Colonic mucosa (tissue), 4 donors: ENCODE data around the gene EPHX1. TPM values are rescaled to one million over a fixed set of nuclear protein-coding genes. Genes with fewer than 3 reads are reported as not detected.
"Not testable (repeated sequence)": the region's sequence is repeated elsewhere in the genome, so short reads cannot be mapped to it uniquely, and the experiment has no call there.

Experiments used
- DNase-seq: peaks from one replicate; pipeline ENCODE4 v3.0.0-alpha.2; 2020
- H3K27ac ChIP-seq: fragments of 200-600 bp; one replicate; pipeline ENCODE4 v1.8.0; 2021
- H3K27me3 ChIP-seq: fragments of 200-600 bp; one replicate; pipeline ENCODE4 v1.8.0; 2021
- H3K36me3 ChIP-seq: fragments of 200-600 bp; one replicate; pipeline ENCODE4 v1.8.0; 2021
- H3K4me1 ChIP-seq: fragments of 200-600 bp; one replicate; pipeline ENCODE4 v1.8.0; 2021; ENCODE audit warnings: mild to moderate bottlenecking
- H3K4me3 ChIP-seq: fragments of 200-600 bp; one replicate; pipeline ENCODE4 v1.8.0; 2021
- H3K9ac ChIP-seq, 2 donors: one replicate each; pipeline ENCODE4 v1.7.0; 2013; ENCODE audit warnings: control low read depth in 2 of 2, low read depth in 2 of 2, low read length in 2 of 2
- H3K9me3 ChIP-seq: fragments of 200-600 bp; one replicate; pipeline ENCODE4 v1.8.0; 2021
- CTCF ChIP-seq: fragments of 200-600 bp; IDR thresholded peaks from one replicate; pipeline ENCODE4 v1.8.0; 2022; ENCODE audit warnings: antibody characterized with exemption, mild to moderate bottlenecking
- intact Hi-C: fragments of 100-400 bp; cut with DNase I; formaldehyde crosslinking; loops from one replicate; pipeline ENCODE4 v1.14.1; 2022
- total RNA-seq, 2 donors: library from RNA; stranded (reverse); fragmentation: NEBNext Ultra II Directional in 1 of 2; extraction: Animal tissue kit (Norgen Biotek cat#: 25700) in 1 of 2; gene quantifications; one replicate each; pipeline ENCODE4 v1.2.1, GENCODE V29; 2021
- donor health status: healthy.
- donor health status: DM: no; HTN: no; CAD: no.
- donor health status: DM: no; HTN: no; CAD: no.

The EPHX1 gene
- total RNA-seq, 2 donors from 2014 or later = 58.0 to 61.9 TPM

DNA sequence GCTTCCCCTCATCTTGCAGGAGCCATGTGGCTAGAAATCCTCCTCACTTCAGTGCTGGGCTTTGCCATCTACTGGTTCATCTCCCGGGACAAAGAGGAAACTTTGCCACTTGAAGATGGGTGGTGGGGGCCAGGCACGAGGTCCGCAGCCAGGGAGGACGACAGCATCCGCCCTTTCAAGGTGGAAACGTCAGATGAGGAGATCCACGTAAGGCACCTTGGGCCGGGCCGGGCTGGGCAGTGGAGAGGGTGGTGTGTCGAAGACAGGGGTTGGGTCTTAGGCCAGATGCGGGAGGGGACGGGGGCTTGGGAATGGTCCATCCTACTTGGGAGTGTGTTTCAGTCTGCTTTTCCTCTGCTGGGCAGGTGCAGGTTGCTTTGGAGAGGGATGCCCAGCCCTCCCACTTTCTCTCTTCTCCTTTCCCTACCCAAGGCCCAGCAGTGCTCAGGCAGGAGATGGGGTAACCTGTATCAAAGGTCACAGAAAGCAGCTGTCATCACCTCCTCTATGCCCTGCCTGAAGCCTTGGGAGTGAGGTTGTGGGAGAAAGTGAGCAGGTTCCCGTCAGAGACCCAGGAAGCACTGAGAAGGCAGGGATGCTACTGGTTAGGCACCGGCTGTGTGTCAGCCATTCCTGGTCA is 18.9 kb downstream of the EPHX1 start:
- no peak overlapping the region for H3K4me3 ChIP-seq
- H3K36me3 ChIP-seq = no peaks in the 10 kb centered on the region
- H3K9ac ChIP-seq = no peak overlapping the region
- H3K4me1 ChIP-seq = no peaks in the 10 kb centered on the region
- TF ChIP-seq CTCF = no peak
- no peak for DNase-seq
- no peaks in the 10 kb centered on the region for H3K27me3 ChIP-seq
- H3K27ac ChIP-seq = no peak overlapping the region
- intact Hi-C loops = no loop called here
- H3K9me3 ChIP-seq = no peaks in the 10 kb centered on the region

- Histone ChIP-seq H3K9me3 (no peaks in the 10 kb centered on the region), H3K9ac (no peak overlapping the region), H3K4me1 (no peaks in the 10 kb centered on the region), H3K4me3 (no peak overlapping the region), H3K27ac (no peak overlapping the region), H3K36me3 (no peaks in the 10 kb centered on the region), H3K27me3 (no peaks in the 10 kb centered on the region)
- no peak for TF ChIP-seq CTCF
- intact Hi-C loops = no loop called here
- DNase-seq = no peak
Observed at GRCh38 chr1:225830841-225831240, 20.9 kb downstream of the EPHX1 start.

- Histone ChIP-seq H3K27me3 (no peaks in the 10 kb centered on the region), H3K4me1 (no peaks in the 10 kb centered on the region), H3K9ac (no peak overlapping the region), H3K27ac (no peak overlapping the region), H3K36me3 (no peaks in the 10 kb centered on the region), H3K4me3 (no peak overlapping the region), H3K9me3 (no peaks in the 10 kb centered on the region)
- DNase-seq = no peak
- TF ChIP-seq CTCF = no peak
- intact Hi-C loops = no loop called here
Observed at GRCh38 chr1:225834417-225835329, 24.7 kb downstream of the EPHX1 start.

GRCh38 chr1:225835856-225836255 is 25.9 kb downstream of the EPHX1 start:
- no peak for TF ChIP-seq CTCF
- DNase-seq = no peak
- Histone ChIP-seq H3K4me3 (no peak overlapping the region), H3K9ac (no peak overlapping the region), H3K27me3 (no peaks in the 10 kb centered on the region), H3K4me1 (no peaks in the 10 kb centered on the region), H3K36me3 (no peaks in the 10 kb centered on the region), H3K27ac (no peak overlapping the region), H3K9me3 (no peaks in the 10 kb centered on the region)
- intact Hi-C loops = no loop called here

- H3K9ac ChIP-seq, H3K27me3 ChIP-seq, H3K36me3 ChIP-seq, DNase-seq, H3K4me1 ChIP-seq, intact Hi-C loops, H3K27ac ChIP-seq, H3K4me3 ChIP-seq, H3K9me3 ChIP-seq: not testable (repeated sequence)
Observed at GRCh38 chr1:225836296-225836695, 26.4 kb downstream of the EPHX1 start.

DNA sequence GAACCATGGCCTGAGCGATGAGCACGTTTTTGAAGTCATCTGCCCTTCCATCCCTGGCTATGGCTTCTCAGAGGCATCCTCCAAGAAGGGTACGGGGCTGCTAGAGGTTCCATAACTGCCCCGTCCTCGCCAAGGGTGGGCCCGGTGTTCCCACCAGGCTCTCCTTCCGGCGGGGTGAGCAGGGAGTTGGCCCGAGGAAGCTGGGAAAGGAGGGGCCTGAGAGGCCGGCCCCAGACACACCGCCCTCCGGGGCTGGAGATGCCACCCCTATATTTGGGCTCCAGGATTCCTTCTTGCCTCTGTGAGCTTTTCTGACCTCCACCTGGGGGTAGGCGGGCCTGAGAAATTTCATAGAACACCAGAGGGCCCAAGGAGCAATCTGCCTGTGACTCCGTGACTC is 28.9 kb downstream of the EPHX1 start:
- Histone ChIP-seq H3K4me3 (no peak overlapping the region), H3K27me3 (no peaks in the 10 kb centered on the region), H3K36me3 (no peaks in the 10 kb centered on the region), H3K9ac (no peak overlapping the region), H3K27ac (no peak overlapping the region), H3K4me1 (no peaks in the 10 kb centered on the region), H3K9me3 (no peaks in the 10 kb centered on the region)
- DNase-seq = no peak
- intact Hi-C loops = no loop called here
- no peak for TF ChIP-seq CTCF
